HG02870 (cell line): ENCODE results near the gene LEKR1.
"Not testable (repeated sequence)": the region's sequence is repeated elsewhere in the genome, so short reads cannot be mapped to it uniquely, and the experiment has no call there.

ENCODE experiments used
- ATAC-seq: cut with Tn5 transposase; IDR thresholded peaks from one replicate; pipeline ENCODE4 v1.9.1; 2021; ENCODE audit warnings: mild to moderate bottlenecking, moderate library complexity; ENCODE audit not compliant: unreplicated experiment

The LEKR1 gene

DNA sequence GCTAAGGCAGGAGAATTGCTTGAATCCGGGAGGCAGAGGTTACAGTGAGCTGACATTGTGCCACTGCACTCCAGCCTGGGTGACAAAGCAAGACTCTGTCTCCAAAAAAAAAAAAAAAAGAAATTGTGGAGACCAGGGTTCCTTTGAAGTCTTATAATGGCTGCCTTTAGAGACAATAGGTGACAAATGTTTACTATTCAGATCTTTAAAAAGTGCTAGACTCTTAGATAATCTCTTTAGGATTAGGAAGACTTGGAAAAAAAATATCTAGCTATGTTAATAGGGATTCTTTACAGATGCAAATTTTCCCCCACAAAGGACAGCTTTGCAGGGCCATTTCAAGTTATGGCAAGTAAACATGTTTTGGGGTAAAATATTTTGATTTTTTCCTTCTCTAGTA is 71.7 kb downstream of the LEKR1 start:
- not testable (repeated sequence) for ATAC-seq

DNA sequence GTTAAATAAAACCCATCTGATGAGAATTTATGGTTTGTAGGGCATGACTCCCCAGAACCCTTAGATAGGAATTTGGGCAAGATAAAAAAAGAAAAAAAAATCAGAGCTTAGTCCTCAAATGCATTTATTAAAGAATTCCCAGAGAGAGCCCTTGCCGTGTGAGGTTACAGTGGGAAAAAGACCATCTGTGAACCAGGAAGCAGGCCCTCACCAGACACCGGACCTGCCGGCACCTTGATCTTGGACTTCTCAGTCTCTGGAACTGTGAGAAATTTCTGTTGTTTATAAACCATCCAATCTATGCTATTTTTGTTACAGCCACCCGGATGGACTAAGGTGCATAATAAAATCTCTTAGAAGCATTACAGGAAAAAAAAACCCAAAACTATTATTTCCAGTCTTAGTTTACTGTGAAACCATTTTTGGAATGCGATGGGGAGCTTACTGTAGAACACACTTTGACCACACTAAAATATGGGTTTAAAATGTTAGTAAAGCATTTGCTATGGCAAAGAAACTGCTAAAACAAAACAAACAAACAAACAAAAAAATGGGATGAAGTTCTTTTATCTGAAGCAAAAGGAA is 72.2 kb downstream of the LEKR1 start:
- no peak for ATAC-seq

DNA sequence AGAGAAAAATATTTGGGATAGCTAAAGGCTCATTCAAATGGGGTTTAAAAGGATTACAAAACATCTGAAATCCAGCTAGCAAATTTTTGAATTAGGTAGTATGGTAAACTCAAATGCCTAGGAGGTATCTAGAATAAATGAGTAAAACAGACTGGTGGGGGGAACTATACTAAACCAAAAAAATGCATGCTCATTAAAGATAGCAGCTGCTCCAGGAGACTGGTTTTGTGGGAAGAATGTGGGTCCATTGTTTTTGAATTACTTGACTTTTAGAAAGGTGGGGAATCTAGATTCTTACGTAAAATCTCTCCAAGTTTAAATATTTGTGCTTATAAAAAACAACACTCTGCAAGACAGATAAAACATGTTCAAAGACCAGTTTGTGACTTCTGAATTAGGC is 73.8 kb downstream of the LEKR1 start:
- ATAC-seq, result no peak

DNA sequence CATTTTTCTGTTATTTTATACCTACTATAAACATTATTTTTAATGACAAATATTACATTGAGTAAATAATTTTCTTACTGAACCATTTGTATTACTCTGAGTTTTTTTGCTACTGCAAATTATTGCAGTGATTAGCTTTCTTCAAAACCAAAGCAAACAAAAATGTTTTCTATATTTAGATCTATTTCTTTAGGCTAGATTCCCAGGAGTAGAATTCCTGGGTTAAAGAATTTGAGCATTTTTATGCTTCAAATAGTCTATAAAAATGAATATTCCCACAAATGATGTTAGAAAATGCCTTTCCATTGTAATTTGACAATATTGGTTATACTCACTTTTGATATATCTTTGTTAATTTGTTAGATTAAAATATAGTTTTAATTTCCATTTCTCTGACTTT is 76.8 kb downstream of the LEKR1 start:
- ATAC-seq, result no peak

DNA sequence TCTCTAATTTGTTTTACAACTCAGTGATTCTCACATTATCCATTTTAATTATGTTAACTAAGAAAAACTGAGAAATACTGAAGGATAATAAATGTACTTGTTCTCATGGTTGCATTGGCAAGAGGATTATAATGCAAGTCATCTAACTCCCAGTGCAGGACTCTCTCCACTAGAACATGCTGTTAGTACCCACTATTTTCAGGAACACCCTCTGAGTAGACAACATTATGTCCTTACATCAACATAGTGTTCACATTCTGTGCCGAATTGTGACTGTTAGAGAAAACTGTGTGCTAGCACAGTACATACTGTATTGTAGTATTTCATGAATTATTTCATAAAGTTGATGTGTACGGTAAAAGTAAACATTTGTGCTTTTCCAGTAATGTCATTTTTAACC is 80.1 kb downstream of the LEKR1 start:
- no peak for ATAC-seq

DNA sequence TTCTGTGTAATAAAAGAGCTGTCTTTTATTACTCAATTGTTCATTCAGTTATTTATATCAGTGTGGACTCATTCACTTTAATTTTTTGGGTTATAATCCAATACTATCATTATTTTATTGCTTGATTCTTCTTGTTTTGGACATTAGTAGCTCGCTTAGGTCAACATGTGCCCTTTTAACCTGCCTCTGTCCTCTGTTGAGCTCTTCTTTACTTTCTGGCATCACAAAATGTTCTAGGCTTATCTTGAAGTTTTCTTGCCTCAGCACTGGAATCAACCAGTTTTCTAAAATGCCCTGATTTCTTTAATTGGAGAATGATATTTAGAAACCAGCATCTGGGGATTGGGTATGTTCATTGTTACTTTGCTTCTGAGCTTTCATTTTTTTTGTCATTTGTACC is 82.2 kb downstream of the LEKR1 start:
- no peak for ATAC-seq

DNA sequence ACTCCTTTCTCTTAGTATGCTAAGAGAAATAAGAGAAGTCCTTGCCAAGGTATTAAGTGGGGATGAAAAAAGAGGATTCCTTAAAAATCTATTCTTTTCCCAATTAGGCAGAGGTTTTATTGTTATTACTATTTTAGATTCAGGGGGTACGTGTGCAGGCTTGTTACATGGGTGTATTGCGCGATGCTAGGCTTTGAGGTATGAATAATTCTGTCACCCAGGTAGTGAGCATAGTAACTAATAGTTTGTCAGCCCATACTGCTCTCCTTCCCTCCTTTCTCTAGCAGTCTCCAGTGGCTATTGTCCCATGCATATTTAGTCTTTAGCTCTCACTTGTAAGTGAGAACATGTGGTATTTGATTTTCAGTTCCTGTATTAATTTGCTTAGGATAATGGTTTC is 83.9 kb downstream of the LEKR1 start:
- ATAC-seq, result no peak

DNA sequence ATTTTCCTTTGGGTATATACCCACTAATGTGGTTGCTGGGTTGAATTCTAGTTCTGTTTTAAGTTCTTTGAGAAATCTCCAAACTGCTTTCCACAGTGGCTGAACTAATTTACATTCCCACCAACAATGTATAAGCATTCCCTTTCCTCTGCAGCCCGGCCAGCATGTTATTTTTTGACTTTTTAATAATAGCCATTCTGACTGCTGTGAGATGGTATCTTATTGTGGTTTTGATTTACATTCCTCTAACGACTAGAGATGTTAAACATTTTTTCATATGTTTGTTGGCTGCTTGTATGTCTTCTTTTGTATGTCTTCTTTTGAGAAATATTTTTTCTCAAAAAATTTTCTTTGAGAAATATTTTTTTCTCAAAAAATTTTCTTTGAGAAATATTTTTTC is 84.7 kb downstream of the LEKR1 start:
- not testable (repeated sequence) for ATAC-seq

DNA sequence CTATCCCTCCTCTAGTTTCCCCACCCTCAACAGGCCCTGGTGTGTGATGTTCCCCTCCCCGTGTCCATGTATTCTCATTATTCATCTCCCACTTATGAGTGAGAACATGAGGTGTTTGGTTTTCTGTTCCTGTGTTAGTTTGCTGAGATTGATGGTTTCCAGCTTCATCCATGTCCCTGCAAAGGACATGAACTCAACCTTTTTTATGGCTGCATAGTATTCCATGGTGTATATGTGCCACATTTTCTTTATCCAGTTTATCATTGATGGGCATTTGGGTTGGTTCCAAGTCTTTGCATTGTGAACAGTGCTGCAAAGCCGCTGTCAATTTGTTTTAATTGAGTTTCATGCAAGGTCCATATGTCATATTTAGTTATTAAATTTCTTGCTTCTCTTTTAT is 88.1 kb downstream of the LEKR1 start:
- not testable (repeated sequence) for ATAC-seq

DNA sequence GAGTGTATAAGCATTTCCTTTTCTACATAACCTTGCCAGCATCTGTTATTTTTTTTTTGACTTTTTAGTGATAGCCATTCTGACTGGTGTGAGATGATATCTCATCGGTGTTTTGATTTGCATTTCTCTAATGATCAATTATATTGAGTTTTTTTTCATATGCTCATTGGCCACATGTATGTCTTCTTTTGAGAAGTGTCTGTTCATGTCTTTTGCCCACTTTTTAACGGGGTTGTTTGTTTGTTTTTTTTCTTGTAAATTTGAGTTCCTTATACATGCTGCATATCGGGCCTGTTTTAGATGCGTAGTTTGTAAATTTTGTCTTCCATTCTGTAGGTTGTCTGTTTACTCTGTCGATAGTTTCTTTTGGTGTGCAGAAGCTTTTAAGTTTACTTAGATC is 89.2 kb downstream of the LEKR1 start:
- no peak for ATAC-seq

DNA sequence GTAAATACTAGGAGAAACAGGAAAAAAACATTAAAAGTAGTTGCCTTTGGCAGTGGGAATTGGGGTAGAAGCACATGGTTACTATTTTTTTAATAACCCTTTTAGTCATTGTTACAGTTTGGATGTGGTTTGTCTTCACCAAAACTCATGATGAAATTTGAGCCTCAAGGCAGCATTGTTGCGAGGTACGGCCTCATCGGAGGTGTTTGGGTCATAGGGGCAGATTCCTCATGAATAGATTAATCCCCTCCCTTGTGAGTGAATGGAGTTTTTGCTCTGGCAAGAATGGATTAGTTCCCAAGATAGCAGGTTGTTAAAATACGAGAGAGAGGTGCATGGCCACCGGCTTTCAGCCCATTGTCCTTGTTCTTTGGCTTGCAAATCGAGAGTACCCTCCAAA is 92.6 kb downstream of the LEKR1 start:
- ATAC-seq, result no peak

DNA sequence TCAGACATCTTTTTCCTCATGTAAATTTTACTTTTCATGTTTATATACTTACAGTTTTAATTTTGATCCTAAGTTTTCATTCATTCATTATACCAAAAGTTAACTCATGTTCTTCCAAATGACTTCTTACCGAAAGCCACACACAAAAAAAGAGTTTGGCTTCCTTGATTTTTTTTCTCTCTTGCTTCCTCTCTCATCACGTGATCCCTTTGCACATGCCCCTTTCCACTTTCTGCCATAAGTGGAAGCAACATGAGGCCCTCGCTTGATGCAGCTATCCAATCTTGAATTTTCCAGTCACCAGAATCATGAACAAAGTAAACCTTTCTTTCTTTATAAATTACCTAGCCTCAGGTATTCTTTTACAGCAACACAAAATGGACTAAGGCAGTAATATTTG is 93.7 kb downstream of the LEKR1 start:
- ATAC-seq, result no peak

DNA sequence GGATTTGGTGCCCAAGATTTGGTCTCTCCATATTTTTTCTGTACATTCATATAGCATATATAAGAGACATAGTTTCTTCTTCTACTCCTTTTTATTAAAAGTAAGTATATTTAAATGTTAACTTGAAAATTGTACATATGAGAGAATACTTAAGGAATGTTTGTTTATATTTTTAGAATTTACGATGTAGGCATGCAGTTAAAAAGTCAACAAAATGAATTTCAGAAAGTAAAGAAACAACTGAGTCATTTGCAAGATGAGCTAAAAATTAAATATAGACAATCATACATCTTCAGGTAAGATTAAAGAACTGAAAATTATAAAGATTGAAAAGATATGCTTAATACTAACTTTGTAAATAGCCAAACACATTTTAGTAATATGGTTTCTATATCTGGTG is 94.2 kb downstream of the LEKR1 start:
- no peak for ATAC-seq

DNA sequence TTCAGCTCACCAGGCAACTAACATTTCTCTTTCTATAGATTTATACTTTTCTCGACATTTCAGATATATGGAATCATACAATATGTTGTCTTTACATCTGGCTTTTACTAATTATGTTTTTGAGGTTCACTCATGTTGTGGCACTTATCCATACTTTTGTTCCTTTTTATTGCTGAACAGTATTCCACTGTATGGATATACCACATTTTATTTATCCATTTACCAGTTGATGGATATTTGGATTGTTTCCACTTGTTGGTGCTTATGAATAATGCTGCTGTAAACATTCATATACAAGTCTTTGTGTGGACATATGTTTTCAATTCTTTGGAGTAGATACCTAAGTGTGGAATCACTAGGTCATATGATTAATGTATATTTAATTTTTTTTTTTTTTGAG is 97.2 kb downstream of the LEKR1 start:
- ATAC-seq, result no peak

DNA sequence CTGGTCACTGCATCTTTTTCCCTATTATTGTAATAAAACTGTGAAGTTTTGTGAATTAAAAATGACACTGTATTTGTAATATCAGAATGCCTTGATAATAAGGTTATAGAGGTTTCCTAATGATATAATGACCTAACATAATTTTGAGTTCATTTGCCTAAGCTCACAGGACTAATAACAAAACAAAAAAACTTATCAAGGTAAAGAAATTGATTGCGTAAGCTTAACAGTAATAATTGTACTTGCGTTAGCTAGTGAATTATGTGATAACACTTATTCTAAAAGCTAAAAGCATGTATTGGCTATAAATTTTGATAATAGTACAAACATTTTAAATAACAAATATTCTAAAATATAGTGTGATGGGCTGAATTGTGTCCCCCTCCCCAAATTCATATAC is 112.6 kb downstream of the LEKR1 start:
- no peak for ATAC-seq

DNA sequence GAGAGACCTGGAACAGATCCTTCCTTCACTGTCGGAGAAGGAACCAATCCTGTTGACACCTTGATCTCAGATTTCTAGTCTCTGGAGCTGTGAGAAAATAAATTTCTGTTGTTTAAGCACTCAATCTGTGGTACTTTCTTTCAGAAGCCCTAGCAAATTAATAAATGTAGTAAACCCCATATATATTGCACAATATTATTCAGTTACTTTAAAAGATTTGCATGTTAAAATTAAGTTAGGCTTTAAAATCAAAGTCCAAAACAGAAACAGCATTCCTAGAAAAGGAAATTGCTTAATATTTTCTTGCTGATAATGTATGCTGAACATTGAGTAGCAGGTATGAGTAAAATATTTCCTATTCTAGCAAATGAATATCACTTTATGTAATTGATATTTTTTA is 113.2 kb downstream of the LEKR1 start:
- no peak for ATAC-seq

DNA sequence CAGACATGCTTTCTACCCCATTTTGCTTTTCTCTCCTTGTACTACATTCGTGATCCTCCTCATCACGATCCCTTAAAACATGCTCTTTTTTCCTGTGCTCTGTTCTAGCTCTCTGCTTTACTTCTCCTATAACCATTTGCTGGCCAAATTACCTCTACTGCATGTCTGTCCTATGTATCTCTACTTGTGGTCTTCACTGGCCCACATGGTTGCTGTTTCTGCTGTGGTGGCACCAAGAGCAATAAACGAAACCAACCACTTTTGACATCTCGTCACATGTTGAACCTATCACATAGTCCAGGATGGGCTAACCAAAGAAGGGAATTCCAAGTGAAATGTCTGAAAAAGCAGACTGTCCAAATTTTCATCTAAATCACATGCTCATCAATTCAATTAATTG is 115.2 kb downstream of the LEKR1 start:
- no peak for ATAC-seq

DNA sequence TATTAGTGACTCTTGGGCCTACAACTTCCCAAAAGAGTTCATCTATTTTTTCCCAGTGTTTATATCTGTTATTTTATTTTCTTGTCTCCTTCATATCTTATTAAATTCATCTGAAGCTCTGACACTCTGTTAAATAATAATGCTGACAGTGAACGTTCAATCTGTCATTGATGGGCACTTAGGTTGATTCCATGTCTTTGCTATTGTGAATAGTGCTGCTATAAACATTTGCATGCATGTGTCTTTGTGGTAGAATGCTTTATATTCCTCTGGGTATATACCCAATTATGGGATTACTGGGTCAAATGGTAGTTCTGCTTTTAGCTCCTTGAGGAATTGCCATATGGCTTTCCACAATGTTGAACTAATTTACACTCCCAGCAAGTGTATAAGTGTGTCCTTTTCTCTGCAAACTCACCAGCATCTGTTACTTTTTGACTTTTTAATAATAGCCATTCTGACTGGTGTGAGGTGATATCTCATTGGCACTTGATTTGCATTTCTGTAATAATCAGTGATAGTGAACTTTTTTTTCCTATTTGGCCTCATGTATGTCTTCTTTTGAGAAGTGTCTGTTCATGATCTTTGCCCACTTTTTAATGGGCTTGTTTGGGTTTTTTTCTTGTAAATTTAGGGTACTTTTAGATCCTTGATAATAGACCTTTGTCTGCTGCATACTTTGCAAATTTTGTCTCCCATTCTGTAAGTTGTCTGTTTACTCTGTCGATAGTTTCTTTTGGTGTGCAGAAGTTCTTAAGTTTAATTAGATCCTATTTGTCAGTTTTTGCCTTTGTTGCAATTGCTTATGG is 122.5 kb downstream of the LEKR1 start:
- ATAC-seq, result no peak

DNA sequence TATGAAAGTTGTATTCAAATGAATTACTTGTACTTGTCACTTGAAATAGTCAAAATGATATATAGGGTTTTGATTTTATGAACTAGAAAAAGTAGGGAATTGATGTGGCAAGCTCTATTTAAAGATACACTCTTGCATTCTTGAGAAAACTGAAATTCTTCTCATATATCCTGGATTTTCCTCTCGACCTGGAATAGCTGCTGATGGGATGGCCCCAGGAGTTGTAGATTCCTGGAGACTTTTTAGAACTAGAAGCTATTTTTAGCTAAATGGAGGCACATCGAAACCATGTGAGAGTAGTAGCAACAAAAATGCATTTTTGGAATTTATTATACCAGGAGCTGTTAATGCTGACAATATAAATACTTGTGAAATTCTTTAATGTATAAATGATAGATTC is 125.9 kb downstream of the LEKR1 start:
- no peak for ATAC-seq

DNA sequence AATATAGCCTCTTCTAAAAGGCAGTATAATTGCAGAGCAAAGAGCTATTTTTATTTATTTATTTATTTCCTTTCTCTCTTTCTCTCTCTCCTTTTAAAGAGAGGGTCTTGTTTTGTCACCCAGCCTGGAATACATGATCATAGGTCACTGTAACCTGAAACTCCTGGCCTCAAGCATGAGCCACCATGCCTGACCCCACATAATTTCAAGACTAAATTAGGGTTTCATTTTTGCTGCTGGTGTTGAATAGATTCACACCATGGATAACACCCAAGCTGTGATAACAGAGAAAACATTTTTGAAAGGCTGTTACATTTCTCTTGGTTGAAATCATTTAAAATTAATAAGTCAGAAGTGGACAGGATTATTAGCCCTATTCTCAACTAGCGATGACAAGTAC is 131.6 kb downstream of the LEKR1 start:
- ATAC-seq, result peak; percentile 98

DNA sequence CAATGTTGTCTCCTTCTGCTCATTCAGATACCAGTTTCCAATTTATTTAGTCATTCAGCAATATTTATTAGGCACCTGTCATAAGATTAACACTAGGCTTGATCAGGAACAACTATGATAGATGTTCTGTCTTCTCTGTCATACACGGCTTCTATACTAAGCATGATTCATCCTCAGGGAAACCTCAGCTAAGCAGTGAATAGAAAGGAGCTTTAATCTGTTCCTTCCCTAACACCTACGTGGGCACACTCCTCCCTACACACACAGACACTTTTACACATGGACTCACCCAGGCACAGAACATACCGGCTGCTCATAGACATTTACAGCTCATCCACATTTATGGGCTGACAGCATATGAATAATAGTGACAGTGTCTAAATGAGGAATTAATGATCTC is 136.9 kb downstream of the LEKR1 start:
- no peak for ATAC-seq

DNA sequence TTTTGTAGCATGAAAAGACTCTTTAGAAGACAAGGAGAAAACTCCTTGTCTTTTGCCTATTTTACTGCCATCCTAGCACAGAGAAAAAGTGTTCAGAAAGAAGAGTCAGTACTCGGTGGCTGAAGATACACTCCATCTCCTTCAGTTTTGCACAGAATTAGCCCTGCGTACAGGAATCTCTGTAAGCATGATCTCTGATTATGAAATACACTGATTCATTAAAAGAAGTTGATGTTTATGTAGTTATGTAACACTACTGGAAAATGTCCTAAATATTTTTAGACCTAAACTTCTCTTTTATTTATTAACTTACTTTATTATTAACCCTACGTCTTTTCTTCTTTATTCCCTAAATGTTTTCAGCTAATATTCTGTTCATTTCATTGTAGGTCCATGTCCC is 138.4 kb downstream of the LEKR1 start:
- no peak for ATAC-seq

DNA sequence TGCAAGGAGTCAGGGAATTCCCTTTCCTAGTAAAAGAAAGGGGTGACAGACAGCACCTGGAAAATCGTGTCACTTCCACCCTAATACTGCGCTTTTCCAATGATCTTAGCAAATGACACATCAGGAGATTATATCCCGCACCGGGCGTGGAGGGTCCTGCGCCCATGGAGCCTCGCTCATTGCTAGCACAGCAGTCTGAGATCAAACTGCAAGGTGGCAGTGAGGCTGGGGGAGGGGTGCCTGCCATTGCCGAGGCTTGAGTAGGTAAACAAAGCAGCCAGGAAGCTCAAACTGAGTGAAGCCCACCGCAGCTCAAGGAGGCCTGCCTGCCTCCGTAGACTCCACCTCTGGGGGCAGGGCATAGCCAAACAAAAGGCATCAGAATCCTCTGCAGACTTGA is 140.2 kb downstream of the LEKR1 start:
- not testable (repeated sequence) for ATAC-seq
